Mononuclear cell (primary cell): ENCODE measurements around the gene ZRSR2. TPM values are rescaled to one million over a fixed set of nuclear protein-coding genes. Genes with fewer than 3 reads are reported as not detected.
A peak's percentile ranks its signal among the peaks of the same experiment; 100 is the strongest.
"Not testable (repeated sequence)": the region's sequence is repeated elsewhere in the genome, so short reads cannot be mapped to it uniquely, and the experiment has no call there.

ENCODE experiments used
- H3K27me3 ChIP-seq: 2 replicates; pipeline ENCODE4 v1.6.0; 2011; ENCODE audit warnings: low read length, control low read depth; ENCODE audit not compliant: insufficient read depth
- H3K4me1 ChIP-seq: 2 replicates; pipeline ENCODE4 v1.5.1; 2011; ENCODE audit warnings: mild to moderate bottlenecking, low read length, control low read depth; ENCODE audit not compliant: insufficient read depth
- H3K4me3 ChIP-seq: 2 replicates; pipeline ENCODE4 v1.5.1; 2011; ENCODE audit warnings: mild to moderate bottlenecking, low read length, moderate library complexity
- H3K9me3 ChIP-seq: 2 replicates; pipeline ENCODE4 v1.5.1; 2011; ENCODE audit warnings: low read depth, mild to moderate bottlenecking, control low read depth, low read length
- total RNA-seq: library from RNA; depleted of rRNA; stranded (reverse); fragments of >200 nt; gene quantifications from one replicate; pipeline ENCODE4 v1.2.3, GENCODE V29; 2012

The ZRSR2 gene
- total RNA-seq, 1 donor: 12.6 TPM

DNA sequence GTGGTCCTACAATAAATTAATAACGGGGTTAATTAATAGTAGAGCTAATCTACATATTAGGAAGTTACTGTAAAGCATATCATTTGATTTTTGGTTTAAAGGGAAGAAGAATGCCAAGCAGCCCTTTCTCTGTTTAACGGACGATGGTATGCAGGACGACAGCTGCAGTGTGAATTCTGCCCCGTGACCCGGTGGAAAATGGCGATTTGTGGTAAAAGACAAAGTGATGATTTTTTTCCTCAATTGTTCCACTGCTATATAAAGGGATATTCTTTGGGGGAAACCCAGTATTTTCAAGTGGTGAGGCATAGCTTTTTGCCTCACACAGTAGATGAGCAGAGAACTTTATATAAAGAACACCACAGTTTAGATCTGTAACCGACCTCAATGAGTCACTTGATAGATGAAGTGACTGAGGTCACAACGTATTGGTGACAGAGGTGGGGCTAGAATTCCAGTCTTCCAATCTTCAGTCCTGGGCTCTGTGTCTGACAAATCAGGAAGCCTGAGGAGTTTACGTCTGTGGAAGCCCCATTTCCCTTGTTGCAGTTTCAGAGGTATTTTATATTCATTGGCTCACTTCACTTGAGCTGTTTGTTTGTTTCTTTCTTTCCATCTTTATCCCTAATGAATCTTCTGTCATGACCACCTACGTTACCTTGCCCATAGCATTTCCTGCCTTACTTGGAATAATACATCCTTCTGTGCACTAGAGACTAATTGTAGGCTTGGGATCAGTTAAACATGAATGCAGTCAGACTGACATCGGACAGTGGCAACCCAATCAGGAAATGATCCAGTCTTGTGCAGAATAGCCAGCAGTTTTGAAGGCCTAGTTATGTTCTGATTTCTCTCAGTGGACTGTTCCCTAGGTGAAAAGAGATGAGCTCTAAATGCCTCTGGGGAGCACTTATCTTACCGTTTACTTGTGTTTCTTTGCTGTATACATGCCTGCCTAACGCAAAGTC lies 30.1 kb downstream of the ZRSR2 start:
- Histone ChIP-seq H3K9me3 (no peaks in the 10 kb centered on the region), H3K4me3 (no peak overlapping the region), H3K4me1 (peaks cover 16% of the 10 kb centered on the region), H3K27me3 (no peaks in the 10 kb centered on the region)

DNA sequence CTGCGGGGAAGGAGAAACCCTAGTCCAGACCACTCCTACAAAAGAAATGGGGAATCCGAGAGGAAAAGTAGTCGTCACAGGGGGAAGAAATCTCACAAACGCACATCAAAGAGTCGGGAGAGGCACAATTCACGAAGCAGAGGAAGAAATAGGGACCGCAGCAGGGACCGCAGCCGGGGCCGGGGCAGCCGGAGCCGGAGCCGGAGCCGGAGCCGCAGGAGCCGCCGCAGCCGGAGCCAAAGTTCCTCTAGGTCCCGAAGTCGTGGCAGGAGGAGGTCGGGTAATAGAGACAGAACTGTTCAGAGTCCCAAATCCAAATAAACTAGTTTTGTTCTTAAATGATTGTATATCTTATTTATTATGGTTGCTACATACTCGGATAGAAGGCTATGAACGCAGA lies 32.6 kb downstream of the ZRSR2 start:
- Histone ChIP-seq H3K4me1 (no peaks in the 10 kb centered on the region), H3K9me3 (no peaks in the 10 kb centered on the region), H3K27me3 (no peaks in the 10 kb centered on the region), H3K4me3 (no peak overlapping the region)

- no peaks in the 10 kb centered on the region for H3K4me1 ChIP-seq
- no peak overlapping the region for H3K4me3 ChIP-seq
- H3K27me3 ChIP-seq: no peaks in the 10 kb centered on the region
- H3K9me3 ChIP-seq: no peaks in the 10 kb centered on the region
Observed at GRCh38 chrX:15825936-15826335, 35.7 kb downstream of the ZRSR2 start.

DNA sequence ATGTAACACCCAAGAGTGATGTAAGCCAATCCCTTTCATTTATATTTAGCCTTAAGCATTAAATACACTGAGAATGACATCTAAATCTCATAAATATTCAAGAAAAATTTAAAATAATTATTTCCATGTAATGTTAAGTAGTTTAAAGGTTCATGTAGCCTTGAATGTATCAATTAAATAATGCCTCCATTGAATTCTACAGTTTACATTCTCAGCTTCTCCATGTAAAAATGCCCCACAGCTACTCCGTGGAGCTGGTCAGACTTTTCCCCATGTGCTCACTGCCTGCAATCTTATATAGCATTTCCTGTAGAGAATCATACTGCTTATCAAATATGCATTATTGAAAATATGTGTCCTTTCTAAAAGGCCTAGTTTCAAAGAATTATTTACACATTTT lies 38.9 kb downstream of the ZRSR2 start:
- no peak overlapping the region for H3K4me3 ChIP-seq
- H3K27me3 ChIP-seq: no peaks in the 10 kb centered on the region
- no peaks in the 10 kb centered on the region for H3K4me1 ChIP-seq
- no peaks in the 10 kb centered on the region for H3K9me3 ChIP-seq

DNA sequence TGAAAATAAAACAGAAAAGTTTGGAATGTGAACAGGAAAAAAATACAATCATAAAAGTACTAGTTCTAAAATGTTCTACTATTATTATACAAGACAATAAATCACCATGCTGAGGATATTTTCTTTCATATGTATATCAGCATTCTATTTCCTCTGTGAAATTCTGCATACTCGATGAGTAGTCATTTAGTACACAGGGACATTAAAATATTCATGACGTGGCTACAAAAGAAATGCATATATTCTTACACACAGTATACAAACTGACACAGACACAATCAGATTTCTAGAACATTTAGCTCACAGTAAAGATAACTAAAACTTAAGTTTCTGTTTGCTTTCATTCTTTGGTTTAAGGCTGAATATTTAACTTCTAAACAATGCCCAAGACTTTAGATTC lies 41.1 kb downstream of the ZRSR2 start:
- H3K27me3 ChIP-seq, H3K9me3 ChIP-seq, H3K4me3 ChIP-seq, H3K4me1 ChIP-seq: not testable (repeated sequence)

- Histone ChIP-seq H3K27me3 (no peaks in the 10 kb centered on the region), H3K4me3 (no peak overlapping the region), H3K4me1 (no peaks in the 10 kb centered on the region), H3K9me3 (no peaks in the 10 kb centered on the region)
Observed at GRCh38 chrX:15834053-15834452, 43.8 kb downstream of the ZRSR2 start.

DNA sequence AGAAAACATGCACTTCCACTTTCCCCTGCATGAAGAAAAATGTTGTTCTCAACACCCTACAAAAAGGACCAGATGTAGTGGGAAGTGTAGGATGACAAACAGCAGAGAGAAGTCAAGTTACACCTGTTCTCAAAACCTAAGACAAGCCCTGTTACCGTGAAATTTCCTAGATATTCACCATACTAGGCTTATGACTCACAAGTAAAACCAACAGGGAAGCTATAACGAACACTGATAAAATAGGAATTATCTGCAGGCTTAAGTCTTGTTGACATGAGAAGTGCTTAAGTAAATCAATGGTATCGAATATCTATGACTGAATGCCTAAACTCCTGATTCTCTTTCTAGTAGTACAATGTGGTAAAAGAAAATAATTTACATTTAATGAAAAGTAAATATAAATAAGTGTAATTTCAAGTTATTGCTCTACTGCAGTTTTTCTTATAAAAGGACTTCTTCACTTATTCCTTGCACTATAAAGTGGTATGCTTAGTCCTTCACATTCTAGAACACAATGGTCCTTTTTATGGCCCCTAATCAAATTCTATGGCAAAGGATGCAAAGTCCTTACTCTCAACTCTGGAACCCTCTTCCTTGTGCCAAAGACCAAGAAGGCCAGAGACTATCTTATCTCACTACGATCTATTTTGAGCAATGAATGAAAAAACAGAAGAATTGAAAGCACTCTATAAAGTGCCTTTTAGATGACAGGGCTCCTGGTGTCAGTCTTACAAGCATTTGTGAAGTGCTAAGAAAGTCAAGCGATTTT lies 44.7 kb downstream of the ZRSR2 start:
- H3K27me3 ChIP-seq: no peaks in the 10 kb centered on the region
- H3K4me1 ChIP-seq: no peaks in the 10 kb centered on the region
- no peaks in the 10 kb centered on the region for H3K9me3 ChIP-seq
- no peak overlapping the region for H3K4me3 ChIP-seq

DNA sequence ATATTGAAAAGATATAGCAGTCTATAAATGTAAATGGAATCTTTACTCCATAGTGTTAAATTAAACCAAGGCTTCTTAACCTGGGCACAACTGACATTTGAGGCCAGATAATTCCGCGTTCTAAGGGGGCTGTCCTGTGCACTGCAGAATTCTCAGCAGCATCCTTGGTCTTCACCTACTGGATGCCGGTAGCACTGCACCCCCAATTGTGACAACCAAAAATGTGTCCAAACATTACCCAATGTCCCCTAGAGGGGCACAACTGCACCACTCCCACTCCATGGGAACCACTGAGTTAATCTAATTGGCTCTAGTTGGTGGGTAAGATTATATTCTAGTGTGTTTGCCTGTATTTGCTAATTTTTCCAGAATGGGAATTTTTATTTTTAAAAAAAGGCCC lies 47.7 kb downstream of the ZRSR2 start:
- Histone ChIP-seq H3K4me3 (no peak overlapping the region), H3K9me3 (no peaks in the 10 kb centered on the region), H3K27me3 (no peaks in the 10 kb centered on the region), H3K4me1 (no peaks in the 10 kb centered on the region)

DNA sequence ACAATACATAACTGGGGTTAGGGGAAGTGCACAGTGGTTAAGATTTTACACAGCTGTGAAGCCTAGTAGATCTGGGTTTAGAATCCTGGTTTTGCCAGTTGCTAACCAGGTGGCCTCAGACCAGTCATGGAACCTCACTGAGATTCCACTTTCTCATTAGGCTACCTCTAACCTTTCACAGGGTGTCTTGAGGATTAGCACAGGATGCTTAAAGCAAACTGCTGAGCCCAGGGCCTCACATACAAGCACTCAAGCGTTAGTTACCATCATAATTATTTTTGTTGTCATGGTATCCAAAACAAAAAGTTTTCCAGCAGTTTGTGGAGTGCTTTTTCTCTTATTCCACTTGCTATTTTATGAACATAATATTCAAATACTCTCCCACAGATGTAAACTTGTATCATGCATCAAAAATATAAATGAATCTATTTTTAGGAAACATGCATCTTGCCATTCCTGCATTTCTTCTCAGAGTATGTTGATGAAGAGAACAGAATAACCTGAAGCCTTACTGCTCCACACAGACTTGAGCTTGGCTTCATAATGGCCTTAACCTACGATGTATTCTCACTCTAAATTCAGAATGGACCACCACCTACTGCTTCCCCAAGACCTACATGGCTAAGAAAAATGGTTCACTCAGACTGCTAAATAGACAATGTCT lies 51.7 kb downstream of the ZRSR2 start:
- Histone ChIP-seq H3K9me3 (no peaks in the 10 kb centered on the region), H3K27me3 (no peaks in the 10 kb centered on the region), H3K4me3 (no peak overlapping the region), H3K4me1 (peaks cover 4% of the 10 kb centered on the region)

DNA sequence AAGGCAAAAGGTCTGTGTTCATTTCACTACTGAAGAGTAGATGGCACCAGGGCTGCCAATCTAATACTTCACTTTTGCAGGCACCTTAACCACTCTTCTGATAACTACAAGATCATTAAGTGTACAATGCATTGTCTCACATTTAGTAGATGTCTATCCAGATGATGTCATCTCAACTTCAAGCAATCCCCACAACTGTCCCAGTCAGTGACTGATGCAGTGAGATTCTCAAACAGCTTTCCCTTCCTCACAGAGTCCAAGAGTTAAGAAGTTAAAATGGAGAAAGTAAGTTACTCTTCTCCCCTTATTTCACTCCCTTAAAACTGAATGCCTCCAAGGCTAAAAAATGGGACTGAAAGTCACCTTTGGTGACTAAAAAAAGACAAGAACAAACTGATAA lies 53.7 kb downstream of the ZRSR2 start:
- no peaks in the 10 kb centered on the region for H3K9me3 ChIP-seq
- H3K4me1 ChIP-seq: peaks cover 4% of the 10 kb centered on the region
- H3K27me3 ChIP-seq: no peaks in the 10 kb centered on the region
- no peak overlapping the region for H3K4me3 ChIP-seq

DNA sequence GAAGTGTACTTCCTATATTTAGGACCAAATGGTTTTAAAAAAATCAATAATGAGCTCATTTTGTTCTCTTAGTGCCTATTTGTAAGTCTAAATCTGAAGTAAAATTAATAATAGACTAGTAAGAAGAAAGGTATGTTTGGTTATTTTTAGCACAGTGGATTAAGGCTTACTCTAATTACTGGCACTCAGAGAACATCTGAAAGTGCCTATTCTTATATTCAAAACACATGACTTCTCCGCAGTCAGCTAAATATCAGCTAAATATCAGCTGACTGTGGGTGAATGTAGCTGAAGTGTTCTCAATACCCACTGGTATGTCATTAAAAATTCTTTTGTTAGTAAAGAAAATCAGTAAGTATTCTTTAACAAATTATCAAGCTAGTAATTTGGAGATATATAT lies 58.3 kb downstream of the ZRSR2 start:
- Histone ChIP-seq H3K4me1 (peaks cover 23% of the 10 kb centered on the region), H3K9me3 (no peaks in the 10 kb centered on the region), H3K27me3 (no peaks in the 10 kb centered on the region), H3K4me3 (no peak overlapping the region)

DNA sequence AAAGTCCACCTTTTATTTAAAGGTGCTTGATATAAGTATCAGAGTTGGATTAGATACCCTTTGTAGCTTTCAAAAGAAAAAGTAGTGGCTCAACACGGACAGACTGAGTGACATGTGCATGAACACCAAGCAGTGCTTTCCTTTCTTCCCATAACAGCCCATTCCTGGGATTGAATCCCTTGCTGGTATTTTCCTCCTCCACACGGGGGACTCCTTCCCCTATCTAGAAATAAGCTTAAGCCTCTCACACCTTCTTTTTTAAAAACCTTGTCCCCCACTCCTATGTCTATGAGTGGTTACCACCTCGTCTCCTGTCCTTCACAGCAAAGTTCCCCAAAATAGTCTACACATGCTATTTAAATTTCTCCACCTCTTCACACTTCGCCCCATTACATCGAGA lies 59.3 kb downstream of the ZRSR2 start:
- Histone ChIP-seq H3K4me1 (peaks cover 23% of the 10 kb centered on the region), H3K27me3 (no peaks in the 10 kb centered on the region), H3K9me3 (no peaks in the 10 kb centered on the region), H3K4me3 (no peak overlapping the region)

- no peaks in the 10 kb centered on the region for H3K9me3 ChIP-seq
- no peaks in the 10 kb centered on the region for H3K27me3 ChIP-seq
- peak overlapping the region; percentile 63 for H3K4me3 ChIP-seq
- peaks cover 25% of the 10 kb centered on the region for H3K4me1 ChIP-seq
Observed at GRCh38 chrX:15853586-15854079, 63.3 kb downstream of the ZRSR2 start.

- Histone ChIP-seq H3K4me1 (peaks cover 25% of the 10 kb centered on the region), H3K4me3 (peak overlapping the region; percentile 63), H3K9me3 (no peaks in the 10 kb centered on the region), H3K27me3 (no peaks in the 10 kb centered on the region)
Observed at GRCh38 chrX:15854080-15854655, 63.9 kb downstream of the ZRSR2 start.
